HG02852 (cell line): ENCODE results near the gene UBR4.

Experiments
- ATAC-seq: cut with Tn5 transposase; IDR thresholded peaks from one replicate; pipeline ENCODE4 v1.9.1; 2021; ENCODE audit warnings: mild to moderate bottlenecking, moderate library complexity; ENCODE audit not compliant: unreplicated experiment

UBR4 gene

DNA sequence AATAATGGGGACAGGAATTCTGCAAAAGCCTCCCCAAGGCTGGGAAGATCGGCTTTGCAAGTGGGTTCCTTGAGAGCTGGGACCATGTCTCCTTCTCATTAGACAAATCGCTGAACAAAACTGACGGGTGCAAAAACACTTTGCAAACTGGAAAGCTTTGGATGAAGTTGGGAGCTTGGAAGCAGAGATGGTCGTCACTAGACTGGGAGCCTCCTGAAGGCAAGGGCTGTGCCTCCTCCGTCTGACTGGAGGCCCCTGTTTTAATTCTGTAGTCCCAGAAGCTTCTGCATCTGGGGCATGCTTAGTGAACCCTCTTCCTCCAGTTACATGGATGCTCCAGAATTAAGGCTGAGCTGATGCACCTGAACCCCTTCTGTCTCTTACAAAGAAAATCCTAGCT, 171.3 kb downstream of the UBR4 start:
- ATAC-seq = no peak

DNA sequence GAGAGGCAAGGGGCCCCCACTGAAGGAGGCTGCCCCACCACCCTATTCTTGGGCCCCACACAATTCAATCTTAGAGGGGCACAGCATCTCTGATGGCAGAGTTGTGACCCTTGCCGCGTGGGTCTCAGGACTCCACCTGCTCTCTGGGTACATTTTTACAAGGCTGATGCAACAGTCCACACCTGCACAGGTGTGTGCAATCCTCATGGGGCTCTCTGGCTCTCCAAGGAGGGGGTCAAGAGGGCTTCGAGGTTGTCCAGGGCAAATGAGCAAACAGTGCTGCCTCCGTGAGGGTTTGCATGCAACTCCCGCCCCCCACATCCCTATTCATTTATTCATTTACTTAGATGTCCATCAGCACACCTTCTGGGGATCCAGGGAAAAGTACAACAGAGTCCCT, 172.0 kb downstream of the UBR4 start:
- no peak for ATAC-seq

DNA sequence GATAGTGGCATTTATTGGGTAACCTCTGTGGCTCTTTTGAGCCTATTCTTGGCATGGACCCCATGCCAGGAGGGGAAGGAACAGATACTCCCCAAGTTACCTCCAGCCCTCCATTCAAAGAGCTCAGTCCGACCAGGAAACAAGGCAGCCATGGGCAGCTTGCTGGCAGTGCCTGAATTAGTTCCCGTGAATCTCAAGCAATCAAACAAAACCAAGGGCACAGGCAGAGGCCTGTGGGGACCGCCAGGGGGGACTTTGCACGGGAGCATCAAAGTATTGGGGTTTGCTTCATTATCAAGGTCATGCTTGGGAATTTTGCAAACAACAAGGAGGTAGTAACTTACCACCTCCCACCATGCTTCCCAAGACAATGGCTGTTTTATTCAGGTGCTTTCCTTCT, 172.4 kb downstream of the UBR4 start:
- no peak for ATAC-seq

DNA sequence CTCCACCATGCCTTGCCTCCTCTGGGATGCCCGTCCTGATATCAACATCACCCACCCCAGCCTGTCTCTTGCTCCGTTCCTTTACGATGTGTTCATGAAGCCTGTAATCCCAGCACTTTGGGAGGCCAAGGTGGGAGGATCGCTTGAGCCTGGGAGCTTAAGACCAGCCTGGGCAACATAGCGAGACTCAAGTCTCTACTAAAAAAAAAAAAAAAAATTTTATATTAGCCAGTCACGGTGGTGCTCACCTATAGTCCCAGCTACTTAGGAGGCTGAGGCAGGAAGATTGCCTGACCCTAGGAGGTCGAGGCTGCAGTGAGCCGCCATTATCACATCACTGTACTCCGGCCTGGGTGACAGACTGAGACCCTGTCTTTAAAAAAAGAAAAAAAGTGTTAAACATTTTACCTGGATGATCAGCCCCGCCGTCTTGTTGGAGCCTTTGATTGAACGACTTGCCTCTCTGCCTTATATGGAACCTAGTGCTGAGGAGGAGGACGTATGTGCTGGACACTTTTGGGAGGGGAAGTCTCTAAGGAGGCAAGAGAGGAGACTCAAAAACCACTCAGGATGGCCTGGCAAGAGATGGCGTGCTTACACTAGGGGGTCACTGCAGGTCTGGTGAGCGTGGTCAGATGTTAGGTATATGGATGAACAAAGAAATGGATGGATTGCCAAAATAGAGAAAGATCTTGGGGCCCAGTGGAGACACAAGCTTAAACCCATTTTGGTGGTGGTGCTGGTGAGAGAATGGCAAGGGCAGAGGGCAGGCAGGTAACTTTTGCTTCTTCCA, 173.1 kb downstream of the UBR4 start:
- no peak for ATAC-seq

DNA sequence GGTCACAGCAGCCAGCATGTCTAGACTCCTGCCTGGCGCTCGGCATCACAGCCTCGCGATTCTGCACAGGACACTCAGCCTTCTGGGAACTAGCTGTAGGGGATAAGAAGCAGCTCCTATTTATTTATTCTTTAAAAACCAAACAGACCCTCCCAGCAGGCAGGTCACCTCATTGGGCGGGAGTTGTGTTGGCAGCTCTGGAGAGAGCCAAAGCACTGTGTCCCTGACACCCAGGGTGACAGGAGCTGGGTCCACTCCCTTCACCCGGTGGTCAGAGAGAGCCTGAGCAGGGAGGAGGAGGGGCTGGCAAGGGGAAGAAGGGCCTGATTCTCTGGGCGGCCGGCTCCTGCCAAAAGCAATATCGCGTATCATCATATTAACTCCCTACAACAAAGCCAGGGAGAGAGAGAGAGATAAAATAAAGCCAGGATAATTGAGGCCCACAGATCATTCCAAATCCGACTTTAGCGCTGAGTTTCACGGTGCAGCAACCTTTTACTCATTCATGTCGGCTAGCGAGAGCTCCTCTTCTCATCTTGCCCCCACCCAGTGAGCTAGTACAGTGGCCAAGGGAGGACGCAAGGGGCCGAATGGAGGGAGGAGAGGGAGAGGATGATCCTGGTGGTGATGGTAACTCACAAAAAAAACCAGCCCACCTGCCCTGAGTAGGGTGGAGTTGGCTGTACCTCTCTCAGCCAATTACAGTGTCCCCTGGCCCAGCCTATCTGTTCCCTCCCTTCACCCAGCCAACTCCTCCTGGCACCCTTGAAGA, 173.8 kb downstream of the UBR4 start:
- no peak for ATAC-seq

DNA sequence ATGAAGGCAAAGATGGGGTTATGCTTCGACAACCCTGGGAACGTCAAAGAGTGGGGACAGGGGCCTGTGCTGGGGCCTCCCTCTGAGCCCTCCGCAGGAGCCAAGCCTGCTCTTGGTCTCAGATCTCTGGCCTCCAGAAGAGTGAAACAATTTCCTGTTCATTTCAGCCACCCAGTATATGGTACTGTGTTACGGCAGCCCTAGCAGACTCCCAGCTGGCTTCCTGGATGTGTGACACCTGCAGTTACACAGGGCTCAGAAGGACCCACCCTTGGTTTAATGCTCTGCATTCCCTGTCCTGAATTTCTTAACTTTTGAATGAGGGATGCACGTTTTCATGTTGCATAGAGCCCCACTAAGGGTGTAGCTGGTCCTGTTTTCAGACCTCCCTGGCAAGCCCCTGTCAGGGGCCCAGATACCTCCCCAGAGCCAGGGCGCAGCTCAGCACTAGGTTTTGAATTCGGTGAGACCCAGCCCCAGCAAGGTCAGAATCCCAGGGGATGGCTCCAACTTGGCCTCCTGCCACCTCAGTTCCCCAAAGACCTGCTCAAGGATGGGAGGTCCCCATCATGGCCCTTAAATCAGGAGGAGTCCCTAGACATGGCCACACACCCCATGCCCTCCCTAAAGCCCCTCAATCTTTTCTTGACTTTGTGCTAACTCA, 174.6 kb downstream of the UBR4 start:
- ATAC-seq = no peak

DNA sequence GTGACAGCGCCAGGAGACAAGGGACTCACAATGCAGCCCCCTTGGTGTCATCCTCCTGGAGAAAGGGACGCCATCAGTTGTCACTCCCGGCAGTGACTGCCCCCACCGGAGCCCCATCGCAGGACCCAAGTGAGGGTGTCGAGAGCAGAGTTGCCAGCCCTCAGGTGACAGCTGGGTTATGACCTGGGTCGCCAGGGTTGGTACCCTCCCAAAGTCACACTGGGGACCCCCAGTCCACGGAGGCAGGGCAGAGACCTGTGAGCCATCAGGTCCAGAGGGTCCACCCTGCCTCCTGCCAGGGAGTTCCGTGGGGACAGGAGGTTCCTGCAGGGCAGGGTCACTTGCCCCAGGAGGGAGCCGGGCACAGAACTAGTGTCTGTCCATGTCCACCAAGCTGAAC, 175.3 kb downstream of the UBR4 start:
- ATAC-seq = no peak

DNA sequence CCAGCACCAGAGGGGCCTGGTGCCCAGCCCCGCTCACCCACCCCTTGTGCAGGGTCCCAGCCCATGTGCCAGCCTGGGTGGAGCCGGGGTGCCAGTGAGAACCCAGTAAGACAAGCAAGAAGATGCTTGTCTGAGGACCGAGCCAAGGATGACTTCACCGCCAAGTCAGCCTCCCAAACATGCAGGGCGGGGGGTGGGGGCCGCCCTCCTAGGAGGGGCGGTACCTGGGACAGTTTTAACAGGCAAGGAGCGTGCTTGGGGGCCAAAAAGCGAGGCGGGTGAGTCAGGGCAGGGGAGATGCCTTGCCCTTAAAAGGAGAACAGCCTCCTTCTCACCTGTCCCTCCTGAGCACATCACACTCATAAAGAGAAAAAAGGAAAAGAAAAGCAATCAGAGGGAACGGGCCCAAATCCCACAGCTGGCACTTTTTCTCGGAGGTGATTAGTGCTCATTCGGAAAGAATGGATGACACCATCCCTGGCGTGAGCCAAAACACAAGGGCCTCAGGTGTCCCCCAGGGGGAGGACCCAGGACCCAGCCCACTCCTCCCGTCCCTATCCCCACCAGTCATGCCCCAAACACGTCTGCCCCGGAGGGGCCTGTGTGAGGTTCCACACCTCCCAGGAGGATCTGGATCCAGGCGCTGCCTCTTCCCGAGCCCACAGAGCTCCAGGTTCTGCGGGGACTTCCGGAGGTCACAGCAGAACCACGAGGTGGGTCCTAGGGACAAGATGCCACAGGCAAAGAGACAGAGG, 176.0 kb downstream of the UBR4 start:
- ATAC-seq = no peak

DNA sequence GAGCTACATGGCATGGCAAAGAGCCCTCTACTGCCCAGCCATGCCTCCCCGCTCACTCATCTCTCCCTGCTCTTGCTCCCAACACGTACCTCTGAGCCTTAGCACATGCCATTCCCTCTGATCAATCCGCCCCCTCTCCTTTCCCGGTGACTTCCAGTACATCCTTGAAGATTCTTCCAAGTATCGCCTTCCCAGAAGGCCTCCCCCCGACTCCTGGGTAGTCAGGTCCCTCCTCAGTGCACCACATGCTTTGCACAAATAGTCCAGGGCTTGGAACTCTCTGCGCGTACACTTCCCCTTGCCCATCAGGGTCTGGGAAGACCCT, 176.6 kb downstream of the UBR4 start:
- no peak for ATAC-seq

DNA sequence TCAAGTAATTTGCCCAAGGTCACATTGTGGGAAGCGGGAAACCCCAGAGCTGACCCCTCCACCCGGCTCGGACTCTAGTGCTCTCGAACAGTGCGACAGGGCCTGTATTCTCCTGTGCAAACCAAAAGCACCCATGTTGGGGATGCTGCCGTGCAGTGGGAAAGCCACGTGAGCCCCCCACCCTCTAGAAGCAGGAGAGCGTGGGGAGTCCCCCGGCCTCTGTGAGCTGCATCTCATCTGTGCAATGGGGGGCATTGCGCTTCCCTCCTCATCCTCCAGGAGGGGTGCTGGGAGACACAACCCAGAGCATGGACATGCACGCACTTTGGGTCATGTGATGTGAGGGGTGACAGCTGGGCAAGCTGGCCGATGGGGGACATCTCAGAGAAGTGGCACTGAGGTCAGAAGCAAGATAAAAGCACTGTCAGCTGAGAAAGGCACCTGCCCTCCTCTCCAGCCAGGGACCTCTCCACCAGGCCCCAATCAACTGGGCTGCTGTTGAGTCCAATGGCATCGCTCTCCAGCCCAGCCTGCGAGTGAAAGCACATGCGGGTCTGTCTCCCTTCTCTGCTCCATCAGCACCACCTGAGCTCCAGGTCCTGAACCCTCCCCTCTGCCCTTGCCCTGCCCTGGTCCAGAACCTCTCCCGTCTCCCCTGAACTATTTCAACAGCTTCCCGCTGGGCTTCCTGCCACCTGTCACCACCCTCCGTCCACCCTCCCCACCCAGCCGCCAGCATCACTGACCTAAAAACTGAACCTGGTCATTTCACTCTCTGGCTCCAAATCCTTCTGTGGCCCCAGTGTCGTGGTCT, 177.2 kb downstream of the UBR4 start:
- no peak for ATAC-seq

DNA sequence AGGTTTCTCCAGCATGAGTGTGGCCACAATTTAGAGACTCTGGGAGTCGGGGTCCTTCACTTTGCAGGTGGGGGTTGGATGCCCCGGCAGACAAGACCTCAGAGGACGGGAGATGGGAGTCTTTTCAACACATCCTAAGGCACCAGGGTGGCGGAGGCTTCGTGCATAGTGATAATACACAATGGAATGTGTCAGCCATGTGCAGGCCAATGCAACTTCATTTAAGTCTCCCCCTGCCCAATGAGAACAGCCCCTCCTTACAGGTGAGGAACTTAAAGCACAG, 177.7 kb downstream of the UBR4 start:
- no peak for ATAC-seq

DNA sequence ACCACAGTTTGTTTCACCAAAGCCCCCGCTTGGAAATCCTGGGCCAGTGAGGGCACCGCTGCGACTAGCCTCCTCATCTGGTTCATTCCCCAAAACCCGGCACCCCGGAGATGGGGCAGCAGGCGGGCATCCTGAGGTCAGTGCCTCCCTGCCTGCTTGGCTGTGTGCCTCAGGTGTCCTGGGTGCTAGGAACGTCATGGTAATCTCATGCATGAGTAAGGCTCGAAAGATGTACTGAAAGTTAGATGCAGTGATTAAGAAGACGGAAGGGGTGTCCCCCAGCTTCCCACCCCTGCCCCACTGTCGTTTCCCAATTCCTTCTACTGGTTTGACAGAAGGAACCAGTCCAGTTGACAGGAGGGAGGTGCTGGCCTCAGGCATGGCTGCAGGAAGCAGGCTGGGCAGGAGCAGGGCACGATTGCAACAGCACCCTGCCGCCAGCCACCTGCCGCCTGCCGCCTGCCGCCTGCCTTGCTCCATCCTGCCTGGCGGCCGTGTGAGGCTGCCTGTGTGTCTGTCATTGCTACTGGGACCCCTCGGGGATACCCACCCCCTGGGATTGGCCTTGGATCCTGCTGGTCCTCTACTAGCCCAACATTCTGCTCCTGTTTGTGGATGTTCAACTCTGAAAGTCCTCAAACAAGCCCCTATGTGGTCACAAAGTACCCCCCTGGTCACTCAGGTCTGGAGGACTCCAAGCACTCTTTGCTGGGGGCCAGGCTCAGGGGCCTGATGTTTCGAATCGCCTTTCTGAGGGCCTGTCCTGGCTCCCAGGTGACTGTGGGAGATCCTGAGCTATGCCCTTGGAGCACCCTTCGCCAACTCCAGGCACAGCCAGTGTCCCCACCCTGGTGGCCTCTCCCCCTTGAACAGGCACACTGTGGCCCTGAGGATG, 180.6 kb downstream of the UBR4 start:
- no peak for ATAC-seq

DNA sequence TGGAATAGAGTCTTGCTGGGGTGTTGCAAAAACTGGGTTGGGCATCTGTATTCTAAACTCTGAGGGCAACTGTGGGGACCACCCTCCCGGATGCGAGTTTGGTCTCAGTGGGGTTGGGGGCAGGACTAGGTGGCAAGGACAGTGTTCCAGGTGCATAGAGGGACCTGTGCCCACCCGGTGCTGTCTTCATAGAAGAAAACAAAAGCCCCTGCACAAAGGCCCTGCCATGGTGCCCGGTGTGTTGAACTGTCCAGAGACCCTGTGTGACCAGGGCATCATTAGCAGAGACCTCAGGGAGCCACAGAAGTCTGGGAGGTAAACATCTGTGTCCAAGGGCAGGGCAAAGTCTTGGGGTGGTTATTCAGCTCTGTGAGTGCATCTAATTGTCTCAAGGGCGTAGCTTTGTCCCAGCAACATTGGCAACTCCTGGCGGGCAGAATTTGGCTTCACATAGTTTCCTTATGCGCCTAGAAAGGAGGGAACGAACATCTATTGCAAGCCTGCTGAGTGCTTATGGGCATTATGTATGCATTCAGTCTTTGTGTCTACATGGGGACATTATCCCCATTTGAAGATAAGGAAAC, 181.4 kb downstream of the UBR4 start:
- ATAC-seq = no peak

DNA sequence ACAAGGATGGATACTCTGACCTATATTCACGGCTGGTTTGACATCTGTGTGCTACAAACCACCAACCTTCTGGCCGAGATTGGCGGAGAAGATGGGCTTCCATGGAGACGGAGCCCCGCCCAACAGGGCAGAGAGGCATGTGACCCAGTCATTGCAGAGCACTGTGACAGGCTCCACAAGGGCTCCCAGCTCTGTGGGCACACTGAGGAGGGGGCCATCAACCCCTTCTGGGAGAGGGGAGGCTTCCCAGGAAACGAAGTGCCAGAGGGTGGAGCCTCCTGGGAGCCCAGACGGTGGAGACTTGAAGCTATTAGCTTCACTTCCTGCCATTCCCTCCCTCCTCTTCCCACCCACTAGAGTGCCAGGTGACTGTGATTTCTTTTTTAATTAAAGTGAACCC, 182.0 kb downstream of the UBR4 start:
- no peak for ATAC-seq
